ENCODE data around the gene ARHGAP26.

ARHGAP26 gene

GRCh38 chr5:142784401-142784955, 14.3 kb downstream of the ARHGAP26 start:
- no peak for DNase-seq

GRCh38 chr5:142785206-142785605, 15.0 kb downstream of the ARHGAP26 start:
- DNase-seq = no peak

- DNase-seq = no peak
Observed at GRCh38 chr5:142789206-142789605, 19.0 kb downstream of the ARHGAP26 start.

- no peak for DNase-seq
Observed at GRCh38 chr5:142792012-142792864, 22.1 kb downstream of the ARHGAP26 start.

- no peak for DNase-seq
Observed at GRCh38 chr5:142792865-142793232, 22.7 kb downstream of the ARHGAP26 start.

- DNase-seq = peak; percentile 36 to 56
Observed at GRCh38 chr5:142794537-142794936, 24.4 kb downstream of the ARHGAP26 start.

- DNase-seq = peak; percentile 76 to 79
Observed at GRCh38 chr5:142795251-142795650, 25.1 kb downstream of the ARHGAP26 start.

- no peak for DNase-seq
Observed at GRCh38 chr5:142796492-142797109, 26.4 kb downstream of the ARHGAP26 start.

- no peak for DNase-seq
Observed at GRCh38 chr5:142797420-142797819, 27.2 kb downstream of the ARHGAP26 start.

GRCh38 chr5:142798099-142798770, 28.1 kb downstream of the ARHGAP26 start:
- peak; percentile 94 to 96 for DNase-seq

- DNase-seq = no peak
Observed at GRCh38 chr5:142800776-142801494, 30.8 kb downstream of the ARHGAP26 start.

GRCh38 chr5:142801495-142801871, 31.3 kb downstream of the ARHGAP26 start:
- no peak for DNase-seq

GRCh38 chr5:142803428-142804125, 33.4 kb downstream of the ARHGAP26 start:
- DNase-seq = peak; percentile 92 to 93

GRCh38 chr5:142805339-142805738, 35.2 kb downstream of the ARHGAP26 start:
- DNase-seq = no peak

- DNase-seq = no peak
Observed at GRCh38 chr5:142806841-142807267, 36.7 kb downstream of the ARHGAP26 start.

- DNase-seq = peak; percentile 47 to 56
Observed at GRCh38 chr5:142807372-142807911, 37.3 kb downstream of the ARHGAP26 start.

- peak; percentile 42 to 55 for DNase-seq
Observed at GRCh38 chr5:142808878-142809598, 38.9 kb downstream of the ARHGAP26 start.

GRCh38 chr5:142810081-142810480, 39.9 kb downstream of the ARHGAP26 start:
- DNase-seq = no peak

- no peak for DNase-seq
Observed at GRCh38 chr5:142810743-142811290, 40.6 kb downstream of the ARHGAP26 start.

- DNase-seq = peak; percentile 21 to 33
Observed at GRCh38 chr5:142811866-142812557, 41.8 kb downstream of the ARHGAP26 start.

All from inflammatory macrophage treated with lipopolysaccharide for 1 hour (primary cell).